ENCODE results near the gene DTNB. TPM values are rescaled to one million over a fixed set of nuclear protein-coding genes. Genes with fewer than 3 reads are reported as not detected.

The DTNB gene
- total and polyA plus RNA-seq, 2 donors (not counting 3 experiments of a cell fraction or from before 2014, with no cell fraction given) = 11.5 to 17.0 TPM

DNA sequence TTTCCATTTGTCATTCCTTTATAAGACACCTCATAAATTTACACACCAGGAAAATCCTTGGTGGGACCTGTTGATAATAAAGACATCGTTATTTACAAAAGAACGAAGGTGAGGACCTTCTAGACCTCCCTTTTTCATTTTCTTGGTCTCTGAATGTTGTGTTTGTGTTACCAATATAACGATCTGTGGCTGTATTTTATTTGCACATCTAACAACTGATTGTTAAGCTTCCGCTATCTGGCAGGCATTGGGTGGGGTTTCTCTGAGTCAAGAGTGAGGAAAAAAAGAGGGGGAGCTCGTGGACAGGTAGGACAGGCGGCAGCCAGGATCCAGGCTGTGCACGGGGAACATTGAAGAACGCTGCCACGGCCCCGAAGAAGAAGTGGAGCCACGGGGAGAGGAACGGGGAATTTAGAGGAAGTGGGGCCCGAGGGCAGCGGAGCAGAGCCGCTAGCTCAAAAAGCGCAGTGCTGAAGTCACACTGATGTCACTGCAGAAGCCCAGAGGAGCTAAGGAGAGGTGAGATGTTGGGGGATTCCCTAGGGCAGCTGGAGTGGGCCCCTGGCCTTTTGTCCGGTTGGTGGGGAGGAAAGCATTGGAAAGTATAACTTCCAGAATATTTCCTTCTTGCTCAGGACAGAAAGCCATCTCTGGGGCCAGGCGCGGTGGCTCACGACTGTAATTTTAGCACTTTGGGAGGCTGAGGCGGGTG lies 310.8 kb downstream of the DTNB start:
- H3K79me2 ChIP-seq (ENCODE audit: control insufficient read depth, insufficient read depth, low read length) = no peaks in the 10 kb centered on the region
- CTCF ChIA-PET = interaction anchor here (0.5 to 3.2 kb wide), 72 partner anchors 10 to 1031 kb away, joined by 3 to 55 read pairs (median 4); no protein-coding TSS in a partner anchor
- intact Hi-C loops (cut with micrococcal nuclease) = loop anchor here (1.0 kb wide), 2 partner anchors 15 to 160 kb away; no protein-coding TSS in a partner anchor

More for the DNA sequence above, 310.8 kb downstream of the DTNB start:
- peak overlapping the region in 1 of 3 experiments; percentile 34 for H3K4me3 ChIP-seq (replicated peaks in 1 of 3; ENCODE audit: insufficient read depth in 1 of 3, low read depth in 1 of 3, low read length in 3 of 3)
- POLR2A ChIA-PET = no interaction called here
- no TSS peak for BruUV-seq (replicated peaks)
- H4K20me1 ChIP-seq (replicated peaks; ENCODE audit: control insufficient read depth, extremely low read depth, insufficient read depth, low read length) = no peaks in the 10 kb centered on the region
- DNase-seq (ENCODE audit: low read depth, low spot score) (no peak), FAIRE-seq (no peak)
- H3K9ac ChIP-seq (replicated peaks; ENCODE audit: extremely low read depth, insufficient read depth, low read length) = peak overlapping the region; percentile 22
- H3K27ac ChIP-seq (ENCODE audit: insufficient read depth, low read depth, low read length) = no peak overlapping the region
- no peak for TF ChIP-seq POLR2A (IDR thresholded peaks at IDR 0.05; ENCODE audit: low read depth, low read length)
- no peak for TF ChIP-seq POLR2AphosphoS5 (IDR thresholded peaks at IDR 0.05; ENCODE audit: insufficient read depth, low read depth, low read length)
- TF ChIP-seq GATA2 (IDR thresholded peaks at IDR 0.05; ENCODE audit: insufficient read depth, insufficient read length, low read depth, low read length) = no peak
- TF ChIP-seq, protein P1, sequence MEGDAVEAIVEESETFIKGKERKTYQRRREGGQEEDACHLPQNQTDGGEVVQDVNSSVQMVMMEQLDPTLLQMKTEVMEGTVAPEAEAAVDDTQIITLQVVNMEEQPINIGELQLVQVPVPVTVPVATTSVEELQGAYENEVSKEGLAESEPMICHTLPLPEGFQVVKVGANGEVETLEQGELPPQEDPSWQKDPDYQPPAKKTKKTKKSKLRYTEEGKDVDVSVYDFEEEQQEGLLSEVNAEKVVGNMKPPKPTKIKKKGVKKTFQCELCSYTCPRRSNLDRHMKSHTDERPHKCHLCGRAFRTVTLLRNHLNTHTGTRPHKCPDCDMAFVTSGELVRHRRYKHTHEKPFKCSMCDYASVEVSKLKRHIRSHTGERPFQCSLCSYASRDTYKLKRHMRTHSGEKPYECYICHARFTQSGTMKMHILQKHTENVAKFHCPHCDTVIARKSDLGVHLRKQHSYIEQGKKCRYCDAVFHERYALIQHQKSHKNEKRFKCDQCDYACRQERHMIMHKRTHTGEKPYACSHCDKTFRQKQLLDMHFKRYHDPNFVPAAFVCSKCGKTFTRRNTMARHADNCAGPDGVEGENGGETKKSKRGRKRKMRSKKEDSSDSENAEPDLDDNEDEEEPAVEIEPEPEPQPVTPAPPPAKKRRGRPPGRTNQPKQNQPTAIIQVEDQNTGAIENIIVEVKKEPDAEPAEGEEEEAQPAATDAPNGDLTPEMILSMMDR (IDR thresholded peaks at IDR 0.05; ENCODE audit: extremely low read depth in 1 of 2, insufficient read depth in 1 of 2, low read depth in 1 of 2, low read length in 2 of 2) = no peak
- TF ChIP-seq MAX (IDR thresholded peaks at IDR 0.05; ENCODE audit: insufficient read depth, insufficient read length) = no peak
- TF ChIP-seq EZH2 (IDR thresholded peaks at IDR 0.05; ENCODE audit: borderline replicate concordance, low read depth, low read length, severe bottlenecking) = no peak
- dilution Hi-C loops (cut with MboI; ENCODE audit: extremely low pct_ligation_motif_present, low sequenced_read_pairs) = no loop called here
- peak overlapping the region; percentile 85 for H2AFZ ChIP-seq (ENCODE audit: low read depth, low read length)
- H3K4me2 ChIP-seq (ENCODE audit: insufficient read depth, low read length) = peak overlapping the region; percentile 74
- H3K27me3 ChIP-seq (ENCODE audit: control insufficient read depth in 2 of 2, insufficient read depth in 2 of 2, low read length in 2 of 2) = no peaks in the 10 kb centered on the region
- no peaks in the 10 kb centered on the region for H3K9me3 ChIP-seq (replicated peaks; ENCODE audit: control insufficient read depth, insufficient read depth, low read length)
- no peaks in the 10 kb centered on the region for H3K9me1 ChIP-seq (replicated peaks; ENCODE audit: control insufficient read depth, extremely low read depth, insufficient read depth, low read length)
- H3K4me1 ChIP-seq (ENCODE audit: control insufficient read depth, extremely low read depth, insufficient read depth, low read length) = peaks cover 4% of the 10 kb centered on the region
- H3K36me3 ChIP-seq (ENCODE audit: control insufficient read depth in 2 of 2, extremely low read depth in 1 of 2, insufficient read depth in 2 of 2, low read length in 2 of 2) = no peaks in the 10 kb centered on the region
